ENCODE results near the gene CEP135.
"Not testable (repeated sequence)": the region's sequence is repeated elsewhere in the genome, so short reads cannot be mapped to it uniquely, and the experiment has no call there.

The CEP135 gene, protein sequence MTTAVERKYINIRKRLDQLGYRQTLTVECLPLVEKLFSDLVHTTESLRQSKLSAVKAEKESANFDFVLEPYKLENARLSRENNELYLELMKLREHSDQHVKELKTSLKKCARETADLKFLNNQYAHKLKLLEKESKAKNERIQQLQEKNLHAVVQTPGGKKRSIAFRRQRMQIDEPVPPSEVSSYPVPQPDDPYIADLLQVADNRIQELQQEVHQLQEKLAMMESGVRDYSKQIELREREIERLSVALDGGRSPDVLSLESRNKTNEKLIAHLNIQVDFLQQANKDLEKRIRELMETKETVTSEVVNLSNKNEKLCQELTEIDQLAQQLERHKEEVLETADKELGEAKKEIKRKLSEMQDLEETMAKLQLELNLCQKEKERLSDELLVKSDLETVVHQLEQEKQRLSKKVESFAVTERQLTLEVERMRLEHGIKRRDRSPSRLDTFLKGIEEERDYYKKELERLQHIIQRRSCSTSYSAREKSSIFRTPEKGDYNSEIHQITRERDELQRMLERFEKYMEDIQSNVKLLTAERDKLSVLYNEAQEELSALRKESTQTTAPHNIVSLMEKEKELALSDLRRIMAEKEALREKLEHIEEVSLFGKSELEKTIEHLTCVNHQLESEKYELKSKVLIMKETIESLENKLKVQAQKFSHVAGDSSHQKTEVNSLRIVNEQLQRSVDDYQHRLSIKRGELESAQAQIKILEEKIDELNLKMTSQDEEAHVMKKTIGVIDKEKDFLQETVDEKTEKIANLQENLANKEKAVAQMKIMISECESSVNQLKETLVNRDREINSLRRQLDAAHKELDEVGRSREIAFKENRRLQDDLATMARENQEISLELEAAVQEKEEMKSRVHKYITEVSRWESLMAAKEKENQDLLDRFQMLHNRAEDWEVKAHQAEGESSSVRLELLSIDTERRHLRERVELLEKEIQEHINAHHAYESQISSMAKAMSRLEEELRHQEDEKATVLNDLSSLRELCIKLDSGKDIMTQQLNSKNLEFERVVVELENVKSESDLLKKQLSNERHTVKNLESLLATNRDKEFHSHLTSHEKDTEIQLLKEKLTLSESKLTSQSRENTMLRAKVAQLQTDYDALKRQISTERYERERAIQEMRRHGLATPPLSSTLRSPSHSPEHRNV

GRCh38 chr4:55948726-55949481 lies at the start of gene CEP135:
Gene CEP135 (plus strand): TSS chr4:55948945. CDS start chr4:55952131, 3,186 bp downstream.
- DNase-seq, result peak; percentile 96

DNA sequence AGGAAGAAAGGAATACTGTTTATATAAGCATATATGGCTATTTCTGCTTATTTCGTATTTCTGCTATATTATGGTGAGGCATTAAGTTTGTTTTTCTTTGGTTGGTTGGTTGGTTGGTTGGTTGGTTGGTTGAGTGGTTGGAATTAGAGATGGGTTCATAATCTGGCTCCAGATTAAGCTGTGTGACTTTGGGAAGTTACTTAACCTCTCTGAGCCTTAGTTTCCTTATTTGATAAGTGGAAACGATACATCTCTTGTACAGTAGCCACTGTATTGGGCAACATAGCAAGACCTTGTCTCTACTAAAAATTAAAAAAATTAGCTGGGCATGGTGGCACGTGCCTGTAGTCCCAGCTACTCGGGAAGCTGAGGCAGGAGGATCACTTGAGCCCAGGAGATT lies 46.1 kb upstream of the CEP135 start:
- DNase-seq, result no peak

DNA sequence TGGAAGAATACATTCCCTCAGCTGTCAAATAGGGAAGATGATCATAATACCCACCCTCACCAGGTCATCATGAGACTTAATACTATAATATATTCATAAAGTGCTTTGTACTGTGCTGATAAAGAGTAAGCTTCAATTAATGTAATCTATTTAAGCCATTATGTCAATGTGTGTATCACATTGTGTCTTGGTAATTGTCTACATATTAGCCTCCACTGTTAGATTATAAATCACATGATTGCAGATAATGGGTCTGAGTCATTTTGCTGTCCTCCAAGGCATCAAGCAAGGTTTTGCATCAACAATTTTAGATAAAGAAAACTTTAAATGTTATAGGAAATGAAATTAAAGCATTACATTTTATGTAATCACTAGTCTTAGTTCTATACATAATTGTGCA lies 45.2 kb upstream of the CEP135 start:
- DNase-seq, result no peak

DNA sequence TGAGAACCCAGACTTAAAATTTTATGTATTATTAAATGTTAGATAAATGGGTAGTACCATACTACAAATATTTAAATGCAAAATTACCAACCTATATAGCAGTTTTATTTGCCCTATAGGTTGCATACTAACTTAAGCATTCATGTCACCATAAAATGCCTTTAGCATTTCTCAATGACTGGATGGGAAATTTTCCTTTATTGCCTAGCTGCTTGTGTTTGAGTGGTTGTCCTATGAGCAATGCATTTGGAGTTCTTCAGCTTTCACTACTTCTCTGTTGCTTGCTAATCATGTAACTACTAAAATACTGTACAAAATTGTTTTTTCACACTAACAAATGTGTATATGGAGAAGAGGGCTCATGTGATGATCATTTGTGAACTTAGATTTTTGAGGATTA lies 44.2 kb upstream of the CEP135 start:
- no peak for DNase-seq

DNA sequence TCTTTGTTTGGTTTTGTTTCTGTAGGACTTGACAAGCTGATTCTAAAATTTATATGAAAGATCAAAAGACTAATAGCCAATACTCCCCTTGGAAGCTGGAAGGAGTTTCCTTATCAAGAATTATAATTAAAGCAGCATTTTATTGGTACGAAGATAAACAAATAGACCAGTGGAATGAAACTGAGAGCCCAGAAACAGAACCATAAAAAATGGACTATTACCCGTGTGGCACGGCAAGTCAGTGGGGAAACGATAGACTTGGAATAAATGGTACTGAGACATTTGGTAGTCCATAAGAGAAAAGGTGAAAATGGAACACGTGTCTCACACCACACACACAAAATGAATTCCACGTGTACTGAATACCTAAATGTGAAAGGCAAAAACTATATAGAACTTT lies 42.4 kb upstream of the CEP135 start:
- DNase-seq, result no peak

- DNase-seq, result no peak
These were observed 41.8 kb upstream of the CEP135 start for GRCh38 chr4:55906989-55907388.

- DNase-seq, result no peak
These were observed 41.3 kb upstream of the CEP135 start for GRCh38 chr4:55907469-55907868.

DNA sequence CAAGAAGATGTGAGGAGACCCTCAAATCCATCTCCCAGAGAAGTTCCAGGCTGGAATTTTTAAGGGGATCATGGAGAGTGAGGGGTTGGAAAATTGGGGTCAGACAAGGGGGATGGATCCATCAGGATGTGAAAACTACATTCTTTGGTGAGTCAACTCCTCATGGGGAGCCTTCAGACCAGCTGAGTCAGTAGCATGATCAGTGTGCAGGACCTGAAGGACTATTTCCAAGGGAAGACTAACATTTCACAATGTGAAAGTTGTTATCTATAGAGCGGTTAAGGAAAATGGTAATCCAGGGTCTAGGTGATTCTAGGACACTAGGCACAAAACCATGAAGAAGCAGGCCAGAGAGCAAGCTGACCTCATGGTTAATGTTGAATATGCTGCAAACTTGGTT lies 38.6 kb upstream of the CEP135 start:
- no peak for DNase-seq

DNA sequence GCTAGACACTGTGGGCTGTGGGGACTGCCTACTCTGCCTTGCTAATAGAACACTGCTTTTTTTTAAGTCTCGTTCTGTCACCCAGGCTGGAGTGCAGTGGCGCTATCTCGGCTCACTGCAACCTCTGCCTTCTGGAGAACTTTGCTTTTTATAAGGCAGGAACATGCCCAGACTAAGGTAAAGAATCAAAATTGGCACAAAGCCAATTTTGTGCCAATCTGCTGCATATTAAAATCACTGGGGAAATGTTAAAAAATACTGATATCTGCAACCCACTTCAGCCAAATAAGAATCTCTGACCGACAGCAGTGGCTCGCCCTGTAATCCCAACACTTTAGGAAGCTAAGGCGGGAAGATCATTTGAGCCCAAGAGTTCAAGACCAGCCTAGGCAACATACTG lies 36.5 kb upstream of the CEP135 start:
- no peak for DNase-seq

- DNase-seq, result no peak
These were observed 28.2 kb upstream of the CEP135 start for GRCh38 chr4:55920571-55920970.

- DNase-seq, result no peak
These were observed 27.7 kb upstream of the CEP135 start for GRCh38 chr4:55921093-55921492.

DNA sequence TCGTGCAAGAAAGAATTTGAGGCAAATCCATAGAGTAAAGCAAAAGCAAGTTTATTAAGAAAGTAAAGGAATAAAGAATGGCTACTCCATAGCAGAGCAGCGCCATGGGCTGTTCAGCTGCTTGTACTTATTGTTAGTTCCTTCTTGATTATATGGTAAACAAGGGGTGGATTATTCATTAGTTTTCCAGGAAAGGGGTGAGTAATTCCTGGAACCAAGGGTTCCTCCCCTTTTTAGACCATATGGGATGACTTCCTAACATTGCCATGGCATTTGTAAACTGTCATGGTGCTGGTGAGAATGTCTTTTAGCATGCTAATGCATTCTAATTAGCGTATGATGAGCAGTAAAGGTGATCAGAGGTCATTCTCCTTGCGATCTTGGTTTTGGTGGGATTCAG lies 23.5 kb upstream of the CEP135 start:
- DNase-seq, result no peak

DNA sequence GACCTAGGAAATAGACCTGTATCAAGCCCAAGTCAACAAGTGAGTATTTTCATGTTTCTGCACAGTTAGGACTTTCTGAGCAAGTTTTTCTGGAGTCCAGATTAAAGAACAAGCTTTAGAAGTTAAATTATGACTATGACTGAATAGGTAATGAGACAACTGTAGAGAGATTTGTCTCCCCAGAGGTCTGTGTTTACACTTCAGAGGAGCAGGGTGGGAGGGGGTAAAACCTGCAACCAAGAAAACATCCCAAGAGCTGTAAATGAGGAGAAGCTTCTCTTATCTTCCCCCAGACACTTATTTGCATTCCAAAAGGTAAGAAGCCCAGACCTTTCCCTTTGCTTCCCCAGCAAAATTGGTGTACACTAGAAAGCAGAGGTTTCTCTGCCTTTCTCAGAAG lies 22.1 kb upstream of the CEP135 start:
- no peak for DNase-seq

- DNase-seq, result no peak
These were observed 20.8 kb upstream of the CEP135 start for GRCh38 chr4:55927803-55928437.

- no peak for DNase-seq
These were observed 19.9 kb upstream of the CEP135 start for GRCh38 chr4:55928846-55929245.

DNA sequence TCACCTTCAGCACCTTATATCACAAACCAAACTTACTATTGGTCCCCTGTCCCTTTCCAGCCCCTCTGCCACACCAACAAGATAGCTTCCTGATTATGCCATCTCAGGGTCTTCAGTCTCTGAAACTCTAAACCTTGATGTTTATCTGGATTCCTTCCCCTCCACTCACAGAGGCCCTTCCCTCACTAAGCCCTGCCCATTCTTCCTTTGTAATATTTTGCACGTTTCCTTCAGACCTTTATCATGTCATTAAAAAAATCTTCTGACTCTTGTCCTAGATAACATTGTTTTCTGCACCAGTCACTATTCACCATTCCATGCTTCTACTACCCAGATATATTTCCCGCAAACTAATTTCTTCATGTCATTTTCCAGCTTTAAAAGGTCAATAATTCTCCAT lies 17.7 kb upstream of the CEP135 start:
- DNase-seq, result no peak

DNA sequence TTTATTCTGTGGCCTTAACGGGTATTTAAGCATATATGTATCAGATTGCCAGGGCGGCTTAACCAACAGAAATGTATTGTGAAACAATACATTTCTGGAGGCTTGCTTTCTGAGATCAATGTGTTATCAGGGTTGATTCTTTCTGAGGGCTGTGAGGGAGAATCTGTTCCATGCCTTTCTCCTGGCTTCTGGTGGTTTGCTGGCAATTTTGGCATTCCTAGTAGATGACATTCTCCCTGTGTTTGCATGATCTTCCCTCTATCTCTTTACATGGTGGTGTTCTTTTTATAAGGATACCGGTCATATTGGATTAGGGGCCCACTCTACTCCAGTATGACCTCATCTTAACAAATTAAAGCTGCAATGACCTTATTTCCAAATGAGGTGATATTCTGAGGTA lies 16.9 kb upstream of the CEP135 start:
- no peak for DNase-seq

DNA sequence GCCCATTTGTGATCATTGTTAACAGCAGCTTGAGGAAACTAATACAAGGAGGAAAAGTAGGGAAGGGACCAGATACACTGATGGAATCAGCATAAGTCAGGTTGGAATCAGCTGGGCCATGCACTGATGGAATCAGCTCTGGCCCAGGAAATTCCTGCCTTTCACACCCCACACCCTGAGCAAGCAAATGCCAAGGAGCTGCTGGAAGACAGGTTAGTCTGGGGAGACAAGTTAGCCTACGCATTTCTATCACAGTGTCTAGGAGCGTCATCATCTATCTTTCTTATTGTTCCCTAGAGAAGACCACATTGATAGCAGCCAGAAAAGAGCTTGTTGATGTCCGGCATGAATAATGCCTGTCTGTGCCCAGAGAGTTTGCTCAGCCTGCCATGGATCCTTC lies 16.2 kb upstream of the CEP135 start:
- no peak for DNase-seq

GRCh38 chr4:55933611-55934010 lies 15.1 kb upstream of the CEP135 start:
- DNase-seq, result no peak

GRCh38 chr4:55935907-55936306 lies 12.8 kb upstream of the CEP135 start:
- DNase-seq, result not testable (repeated sequence)

GRCh38 chr4:55938481-55938880 lies 10.3 kb upstream of the CEP135 start:
- DNase-seq, result no peak

GRCh38 chr4:55939421-55939820 lies 9.3 kb upstream of the CEP135 start:
- no peak for DNase-seq
